Endothelial cell (in vitro differentiated cells): ENCODE measurements around the gene GMNN. TPM values are rescaled to one million over a fixed set of nuclear protein-coding genes. Genes with fewer than 3 reads are reported as not detected.

Experiments used
- DNase-seq: peaks from one replicate; pipeline ENCODE4 v3.0.0; 2021; ENCODE audit warnings: low spot score
- H3K27ac Mint-ChIP-seq: one replicate; pipeline ENCODE4 v1.8.0; 2021; ENCODE audit warnings: mixed read lengths, inconsistent platforms; ENCODE audit not compliant: unreplicated experiment
- H3K27me3 Mint-ChIP-seq: one replicate; pipeline ENCODE4 v1.8.0; 2021; ENCODE audit warnings: mild to moderate bottlenecking, moderate library complexity, mixed read lengths, inconsistent platforms; ENCODE audit not compliant: unreplicated experiment
- H3K36me3 Mint-ChIP-seq: one replicate; pipeline ENCODE4 v1.8.0; 2021; ENCODE audit warnings: mild to moderate bottlenecking, low read depth, mixed read lengths, inconsistent platforms; ENCODE audit not compliant: unreplicated experiment
- H3K4me1 Mint-ChIP-seq: one replicate; pipeline ENCODE4 v1.8.0; 2021; ENCODE audit warnings: mild to moderate bottlenecking, mixed read lengths, inconsistent platforms; ENCODE audit not compliant: unreplicated experiment
- H3K4me3 Mint-ChIP-seq: one replicate; pipeline ENCODE4 v1.8.0; 2021; ENCODE audit warnings: mild to moderate bottlenecking, mixed read lengths, inconsistent platforms; ENCODE audit not compliant: unreplicated experiment
- H3K9me3 Mint-ChIP-seq: one replicate; pipeline ENCODE4 v1.8.0; 2021; ENCODE audit warnings: mixed read lengths, inconsistent platforms; ENCODE audit not compliant: unreplicated experiment
- total RNA-seq: library from RNA; stranded (reverse); fragmentation: NEBNext Ultra II Directional; extraction: Animal tissue kit (Norgen Biotek cat#: 25700); gene quantifications from one replicate; pipeline ENCODE4 v1.2.1, GENCODE V29; 2021; ENCODE audit not compliant: unreplicated experiment
- TF ChIP-seq, protein P1 (sequence below): fragments of 200-600 bp; sonication (generic); IDR thresholded peaks from one replicate; pipeline ENCODE4 v1.5.0; 2021; ENCODE audit warnings: antibody characterized with exemption; ENCODE audit not compliant: unreplicated experiment

GMNN gene
- total RNA-seq, 1 donor from 2014 or later: 24.7 TPM

DNA sequence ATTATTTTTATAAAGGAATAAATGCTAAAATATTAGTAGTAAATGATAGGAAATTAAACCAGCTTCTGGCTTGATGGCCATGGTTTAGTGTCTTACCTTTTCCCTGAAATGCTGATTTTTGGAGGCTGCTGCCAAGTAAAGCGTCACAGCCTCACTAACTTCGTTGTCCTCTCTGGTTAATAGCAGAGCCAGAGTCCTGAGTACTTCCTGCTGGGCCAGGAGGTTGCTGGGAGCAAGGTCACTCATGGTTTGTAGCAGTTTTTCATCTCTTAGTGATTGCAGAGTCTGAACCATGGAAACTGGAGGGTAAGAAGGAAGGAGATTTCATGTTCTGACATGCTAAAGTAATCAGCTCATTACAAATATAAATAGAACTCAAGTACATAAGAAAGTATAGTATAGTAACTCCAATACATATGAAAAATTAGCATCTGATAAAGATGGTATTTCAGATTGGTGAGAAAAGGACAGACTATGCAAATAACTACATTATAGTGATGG is 50.4 kb downstream of the GMNN start:
- DNase-seq: no peak
- Mint-ChIP-seq H3K27ac (no peak overlapping the region), H3K4me3 (no peak overlapping the region), H3K27me3 (no peaks in the 10 kb centered on the region), H3K9me3 (no peaks in the 10 kb centered on the region), H3K4me1 (no peaks in the 10 kb centered on the region), H3K36me3 (no peaks in the 10 kb centered on the region)
- TF ChIP-seq, protein P1, sequence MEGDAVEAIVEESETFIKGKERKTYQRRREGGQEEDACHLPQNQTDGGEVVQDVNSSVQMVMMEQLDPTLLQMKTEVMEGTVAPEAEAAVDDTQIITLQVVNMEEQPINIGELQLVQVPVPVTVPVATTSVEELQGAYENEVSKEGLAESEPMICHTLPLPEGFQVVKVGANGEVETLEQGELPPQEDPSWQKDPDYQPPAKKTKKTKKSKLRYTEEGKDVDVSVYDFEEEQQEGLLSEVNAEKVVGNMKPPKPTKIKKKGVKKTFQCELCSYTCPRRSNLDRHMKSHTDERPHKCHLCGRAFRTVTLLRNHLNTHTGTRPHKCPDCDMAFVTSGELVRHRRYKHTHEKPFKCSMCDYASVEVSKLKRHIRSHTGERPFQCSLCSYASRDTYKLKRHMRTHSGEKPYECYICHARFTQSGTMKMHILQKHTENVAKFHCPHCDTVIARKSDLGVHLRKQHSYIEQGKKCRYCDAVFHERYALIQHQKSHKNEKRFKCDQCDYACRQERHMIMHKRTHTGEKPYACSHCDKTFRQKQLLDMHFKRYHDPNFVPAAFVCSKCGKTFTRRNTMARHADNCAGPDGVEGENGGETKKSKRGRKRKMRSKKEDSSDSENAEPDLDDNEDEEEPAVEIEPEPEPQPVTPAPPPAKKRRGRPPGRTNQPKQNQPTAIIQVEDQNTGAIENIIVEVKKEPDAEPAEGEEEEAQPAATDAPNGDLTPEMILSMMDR: no peak

DNA sequence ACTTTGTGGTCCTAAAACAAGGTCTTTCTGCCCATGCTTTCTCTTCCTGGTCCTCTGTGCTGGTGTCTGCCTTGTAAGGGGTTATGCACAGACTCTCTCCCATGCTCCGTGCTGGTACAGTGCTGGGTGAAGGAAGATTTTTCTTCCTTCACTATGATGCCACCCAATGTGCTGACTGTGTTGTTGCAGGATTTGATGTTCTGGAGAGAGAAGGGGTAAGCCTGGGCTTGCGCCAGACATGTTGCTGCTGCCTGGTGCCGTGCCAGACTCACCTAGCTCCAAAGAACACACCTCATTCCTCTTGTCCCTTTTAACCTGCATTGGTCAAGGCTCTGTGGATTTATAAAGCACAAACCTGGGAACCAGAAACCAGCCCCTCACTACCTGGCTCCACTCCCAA is 52.4 kb downstream of the GMNN start:
- H3K4me1 Mint-ChIP-seq: no peaks in the 10 kb centered on the region
- DNase-seq: no peak
- TF ChIP-seq, protein P1: no peak
- no peaks in the 10 kb centered on the region for H3K9me3 Mint-ChIP-seq
- H3K36me3 Mint-ChIP-seq: no peaks in the 10 kb centered on the region
- H3K4me3 Mint-ChIP-seq: no peak overlapping the region
- no peak overlapping the region for H3K27ac Mint-ChIP-seq
- H3K27me3 Mint-ChIP-seq: no peaks in the 10 kb centered on the region

DNA sequence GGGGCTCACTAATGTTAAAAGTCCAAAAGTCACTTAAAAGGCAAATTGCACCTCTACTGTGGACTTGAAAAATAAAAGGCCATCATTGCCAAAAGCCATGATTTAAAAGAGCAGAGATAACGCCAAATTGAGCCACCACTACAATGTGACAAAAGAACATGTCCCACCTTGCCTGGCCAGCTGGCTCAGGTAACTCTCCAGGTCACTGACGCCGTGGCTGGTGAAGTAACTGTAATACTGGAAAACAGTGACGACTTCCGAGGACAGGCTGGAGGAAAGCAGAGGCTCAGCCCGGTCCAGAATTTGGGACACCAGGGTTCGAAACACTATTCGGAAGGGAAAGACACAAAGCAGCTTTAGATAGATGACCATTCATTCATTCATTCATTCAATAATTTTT is 53.2 kb downstream of the GMNN start:
- no peak for DNase-seq
- no peaks in the 10 kb centered on the region for H3K27me3 Mint-ChIP-seq
- H3K4me3 Mint-ChIP-seq: no peak overlapping the region
- no peak overlapping the region for H3K27ac Mint-ChIP-seq
- no peaks in the 10 kb centered on the region for H3K36me3 Mint-ChIP-seq
- H3K4me1 Mint-ChIP-seq: no peaks in the 10 kb centered on the region
- TF ChIP-seq, protein P1: no peak
- no peaks in the 10 kb centered on the region for H3K9me3 Mint-ChIP-seq

DNA sequence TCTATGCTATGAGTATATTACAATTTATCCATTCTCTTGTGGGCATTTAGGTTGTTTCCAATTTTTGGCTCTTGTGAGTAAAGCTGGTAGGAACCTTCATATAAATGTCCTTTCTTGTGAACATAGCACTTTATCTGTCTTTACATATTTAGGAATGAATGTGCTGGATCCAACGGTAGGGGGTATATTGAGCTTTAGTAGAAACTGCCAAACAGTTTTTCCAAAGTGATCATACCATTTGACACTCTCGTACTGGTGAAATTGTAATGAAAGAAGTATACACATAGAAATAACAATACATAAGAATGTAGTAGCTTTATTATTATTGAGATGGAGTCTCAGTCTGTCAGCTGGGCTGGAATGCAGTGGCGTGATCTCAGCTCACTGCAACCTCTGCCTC is 54.9 kb downstream of the GMNN start:
- Mint-ChIP-seq H3K4me1 (no peaks in the 10 kb centered on the region), H3K9me3 (no peaks in the 10 kb centered on the region), H3K27me3 (no peaks in the 10 kb centered on the region), H3K4me3 (no peak overlapping the region), H3K36me3 (no peaks in the 10 kb centered on the region), H3K27ac (no peak overlapping the region)
- DNase-seq: no peak
- TF ChIP-seq, protein P1: no peak

DNA sequence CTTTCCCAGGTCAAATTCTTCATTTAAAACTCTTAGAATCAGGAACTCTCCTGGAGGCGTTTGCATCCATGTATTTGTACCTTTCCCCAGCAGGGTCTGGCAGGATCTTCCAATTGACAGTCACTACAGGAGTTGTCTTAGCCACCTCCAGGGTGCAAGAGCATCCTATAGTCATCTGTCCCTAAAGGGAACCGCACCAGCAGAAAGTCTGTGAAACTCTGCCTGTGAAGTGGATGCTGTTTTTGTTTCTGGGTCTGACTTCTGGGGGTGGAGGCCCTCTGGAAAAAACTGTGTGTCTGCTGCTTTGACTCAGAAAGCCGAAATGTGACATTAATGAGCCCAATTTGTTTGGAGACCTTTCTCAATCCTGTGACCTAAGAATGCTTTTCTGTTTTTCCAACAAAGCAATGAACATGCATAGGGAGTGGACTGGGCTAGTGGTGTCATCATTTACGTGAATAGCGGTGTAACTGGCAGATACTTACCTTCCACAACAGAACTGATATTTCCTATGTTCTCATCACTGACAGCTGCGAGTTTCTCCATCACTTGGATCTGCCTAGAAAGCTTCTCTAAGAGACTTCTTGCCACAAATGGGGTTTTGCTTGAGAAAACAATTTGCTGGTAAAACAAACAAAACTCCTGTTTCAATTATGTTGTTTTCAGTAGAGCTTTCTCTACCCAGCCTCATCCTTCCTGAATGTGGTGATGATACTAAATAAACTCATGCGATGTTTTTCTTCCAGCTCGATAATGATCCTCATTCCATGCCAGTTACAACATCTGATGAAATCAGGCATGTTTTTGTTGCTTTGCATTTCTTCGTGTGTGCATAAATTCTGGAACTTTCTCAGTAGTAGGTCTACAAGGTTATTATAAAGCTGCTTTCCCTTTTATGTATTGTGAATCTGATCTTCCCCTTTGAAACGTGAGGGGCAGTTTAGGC is 57.3 kb downstream of the GMNN start:
- TF ChIP-seq, protein P1: no peak
- Mint-ChIP-seq H3K4me1 (no peaks in the 10 kb centered on the region), H3K36me3 (no peaks in the 10 kb centered on the region), H3K9me3 (no peaks in the 10 kb centered on the region), H3K4me3 (no peak overlapping the region), H3K27me3 (no peaks in the 10 kb centered on the region), H3K27ac (no peak overlapping the region)
- no peak for DNase-seq
